Endothelial cell of umbilical vein (primary cell): ENCODE measurements around the gene PATE4. TPM values are rescaled to one million over a fixed set of nuclear protein-coding genes. Genes with fewer than 3 reads are reported as not detected.
A peak's percentile ranks its signal among the peaks of the same experiment; 100 is the strongest.

Experiments used
- BruUV-seq: library from RNA; stranded (reverse); fragments of 400-500 nt; replicated peaks from 2 replicates; lab custom pipeline; 2021; lab: Mats Ljungman, UMichigan
- CTCF ChIA-PET: fragments of 300-600, 350-600 bp; sonication (Branson Sonifier 250); formaldehyde crosslinking; loops from one replicate; lab custom pipeline; 2021; ENCODE audit warnings: antibody characterized with exemption, inconsistent platforms; lab: Charles Lee
- POLR2A ChIA-PET: fragments of 300-600, 350-600 bp; sonication (Branson Sonifier 250); formaldehyde crosslinking; loops from one replicate; lab custom pipeline; 2021; ENCODE audit warnings: antibody characterized with exemption, inconsistent platforms; lab: Charles Lee
- DNase-seq: peaks from one replicate; pipeline ENCODE4 v3.0.0-alpha.2; 2011; ENCODE audit warnings: low read depth, low spot score
- FAIRE-seq: peaks from 2 replicates; lab custom pipeline; 2011; peaks lifted over from hg19 to GRCh38; lab: Jason Lieb, UNC
- H2AFZ ChIP-seq: 2 replicates; pipeline ENCODE4 v1.6.0; 2012; ENCODE audit warnings: low read depth, low read length, control low read depth, inconsistent platforms
- H3K27ac ChIP-seq: 2 replicates; pipeline ENCODE4 v1.5.1; 2011; ENCODE audit warnings: low read depth, mild to moderate bottlenecking, control low read depth, low read length, moderate library complexity; ENCODE audit not compliant: insufficient read depth
- H3K27me3 ChIP-seq, 2 experiments: 2 replicates each; pipeline versions ENCODE4 v1.6.0 to v1.6.1; 2011; ENCODE audit warnings: low read length in 2 of 2, mixed read lengths in 1 of 2; ENCODE audit not compliant: control insufficient read depth in 2 of 2, insufficient read depth in 2 of 2
- H3K36me3 ChIP-seq, 2 experiments: 2 replicates in 1 of 2; 3 replicates in 1 of 2; pipeline ENCODE4 v1.5.1; 2011; ENCODE audit warnings: low read length in 2 of 2, mild to moderate bottlenecking in 1 of 2, moderate library complexity in 1 of 2; ENCODE audit not compliant: control insufficient read depth in 2 of 2, insufficient read depth in 2 of 2; ENCODE audit errors: extremely low read depth in 1 of 2
- H3K4me1 ChIP-seq: 3 replicates; pipeline ENCODE4 v1.5.1; 2011; ENCODE audit warnings: mild to moderate bottlenecking, low read length; ENCODE audit not compliant: control insufficient read depth, insufficient read depth; ENCODE audit errors: extremely low read depth
- H3K4me2 ChIP-seq: 2 replicates; pipeline ENCODE4 v1.6.1; 2011; ENCODE audit warnings: low read length, control low read depth, mixed read lengths; ENCODE audit not compliant: insufficient read depth
- H3K4me3 ChIP-seq, 3 experiments: fragments of 200-600 bp in 1 of 3; sonication (generic), shearing (Covaris generic) in 1 of 3; replicated peaks in 1 of 3; 2 replicates each; pipeline ENCODE4 v1.5.1; 2011 to 2016; ENCODE audit warnings: control low read depth in 3 of 3, low read length in 3 of 3, mild to moderate bottlenecking in 2 of 3, inconsistent platforms in 1 of 3, low read depth in 1 of 3, moderate library complexity in 1 of 3; ENCODE audit not compliant: insufficient read depth in 1 of 3
- H3K79me2 ChIP-seq: 2 replicates; pipeline ENCODE4 v1.6.0; 2012; ENCODE audit warnings: low read length, inconsistent platforms; ENCODE audit not compliant: control insufficient read depth, insufficient read depth
- H3K9ac ChIP-seq: replicated peaks from 2 replicates; pipeline ENCODE3; 2011; ENCODE audit warnings: low read length, control low read depth; ENCODE audit not compliant: insufficient read depth; ENCODE audit errors: extremely low read depth
- H3K9me1 ChIP-seq: replicated peaks from 3 replicates; pipeline ENCODE4 v1.6.0; 2011; ENCODE audit warnings: mild to moderate bottlenecking, low read length; ENCODE audit not compliant: control insufficient read depth, insufficient read depth; ENCODE audit errors: extremely low read depth
- H3K9me3 ChIP-seq: replicated peaks from 2 replicates; pipeline ENCODE4 v1.5.1; 2012; ENCODE audit warnings: low read length, inconsistent platforms; ENCODE audit not compliant: control insufficient read depth, insufficient read depth
- H4K20me1 ChIP-seq: replicated peaks from 2 replicates; pipeline ENCODE3; 2011; ENCODE audit warnings: mild to moderate bottlenecking, low read length; ENCODE audit not compliant: control insufficient read depth, insufficient read depth; ENCODE audit errors: extremely low read depth
- EZH2 ChIP-seq: IDR thresholded peaks from 2 replicates; pipeline ENCODE4 v1.6.1; 2012; ENCODE audit warnings: borderline replicate concordance, low read depth, mild to moderate bottlenecking, moderate library complexity, low read length, inconsistent platforms; ENCODE audit not compliant: severe bottlenecking
- FOS ChIP-seq: IDR thresholded peaks from 2 replicates; pipeline ENCODE4 v1.6.1; 2011; ENCODE audit warnings: mild to moderate bottlenecking, low read length, moderate library complexity, borderline replicate concordance; ENCODE audit not compliant: insufficient read depth
- GATA2 ChIP-seq: IDR thresholded peaks from 2 replicates; pipeline ENCODE4 v1.7.0; 2011; ENCODE audit warnings: low read depth, mild to moderate bottlenecking, moderate library complexity, mixed read lengths, low read length; ENCODE audit not compliant: insufficient read length, insufficient read depth
- JUN ChIP-seq: IDR thresholded peaks from 2 replicates; pipeline ENCODE4 v1.6.1; 2011; ENCODE audit warnings: borderline replicate concordance, low read depth; ENCODE audit not compliant: insufficient read length, insufficient read depth
- MYC ChIP-seq: IDR thresholded peaks from one replicate; pipeline ENCODE4 v1.6.1; 2011; ENCODE audit warnings: mild to moderate bottlenecking, low read depth, low read length
- POLR2A ChIP-seq: IDR thresholded peaks from 2 replicates; pipeline ENCODE4 v1.6.1; 2012; ENCODE audit warnings: low read depth, mild to moderate bottlenecking, control low read depth, low read length
- POLR2AphosphoS5 ChIP-seq: IDR thresholded peaks from 2 replicates; pipeline ENCODE4 v1.6.1; 2012; ENCODE audit warnings: low read depth, mild to moderate bottlenecking, control low read depth, low read length, moderate library complexity; ENCODE audit not compliant: insufficient read depth
- dilution Hi-C: fragments of 300-500 bp; cut with MboI; formaldehyde crosslinking; loops from one replicate; pipeline ENCODE4 v1.15.0; 2019; ENCODE audit warnings: low sequenced_read_pairs; ENCODE audit not compliant: extremely low pct_ligation_motif_present
- intact Hi-C: fragments of 100-400 bp; cut with micrococcal nuclease; formaldehyde crosslinking; loops from one replicate; pipeline ENCODE4 v1.10.0; 2022
- polyA plus RNA-seq, 4 experiments: library from polyadenylated mRNA; depleted of rRNA in 3 of 4; stranded (reverse) in 3 of 4; unstranded in 1 of 4; fragments of >200 nt; gene quantifications; 2 replicates each; pipeline versions ENCODE4 v1.2.1 to v1.2.3, GENCODE V29; 2011 to 2012; ENCODE audit warnings: missing spikeins in 1 of 4
- total RNA-seq: library from RNA; stranded (reverse); gene quantifications from 2 replicates; pipeline ENCODE4 v1.2.3, GENCODE V29; 2021
- TF ChIP-seq, protein P1 (sequence below), 2 donors: IDR thresholded peaks; 1 replicate in 1 of 2; 2 replicates in 1 of 2; pipeline ENCODE4 v1.5.1; 2011; ENCODE audit warnings: low read length in 2 of 2, mild to moderate bottlenecking in 2 of 2, moderate library complexity in 2 of 2, control low read depth in 1 of 2, inconsistent platforms in 1 of 2, low read depth in 1 of 2; ENCODE audit not compliant: insufficient read depth in 1 of 2; ENCODE audit errors: extremely low read depth in 1 of 2
- TF ChIP-seq, protein P2 (sequence below): IDR thresholded peaks from 2 replicates; pipeline ENCODE4 v1.6.1; 2011; ENCODE audit not compliant: insufficient read depth, insufficient read length

The PATE4 gene
- total and polyA plus RNA-seq, 2 donors (not counting 3 experiments of a cell fraction or from before 2014, with no cell fraction given): not detected

- H3K27me3 ChIP-seq: no peaks in the 10 kb centered on the region
- H3K4me1 ChIP-seq: no peaks in the 10 kb centered on the region
- H3K79me2 ChIP-seq: no peaks in the 10 kb centered on the region
- ChIA-PET POLR2A (no interaction called here), CTCF (no interaction called here)
- no peak overlapping the region for H3K4me3 ChIP-seq
- H3K36me3 ChIP-seq: no peaks in the 10 kb centered on the region
- TF ChIP-seq POLR2AphosphoS5 (no peak), JUN (no peak), FOS (no peak), MYC (no peak), EZH2 (no peak), GATA2 (no peak), POLR2A (no peak)
- TF ChIP-seq, protein P1, sequence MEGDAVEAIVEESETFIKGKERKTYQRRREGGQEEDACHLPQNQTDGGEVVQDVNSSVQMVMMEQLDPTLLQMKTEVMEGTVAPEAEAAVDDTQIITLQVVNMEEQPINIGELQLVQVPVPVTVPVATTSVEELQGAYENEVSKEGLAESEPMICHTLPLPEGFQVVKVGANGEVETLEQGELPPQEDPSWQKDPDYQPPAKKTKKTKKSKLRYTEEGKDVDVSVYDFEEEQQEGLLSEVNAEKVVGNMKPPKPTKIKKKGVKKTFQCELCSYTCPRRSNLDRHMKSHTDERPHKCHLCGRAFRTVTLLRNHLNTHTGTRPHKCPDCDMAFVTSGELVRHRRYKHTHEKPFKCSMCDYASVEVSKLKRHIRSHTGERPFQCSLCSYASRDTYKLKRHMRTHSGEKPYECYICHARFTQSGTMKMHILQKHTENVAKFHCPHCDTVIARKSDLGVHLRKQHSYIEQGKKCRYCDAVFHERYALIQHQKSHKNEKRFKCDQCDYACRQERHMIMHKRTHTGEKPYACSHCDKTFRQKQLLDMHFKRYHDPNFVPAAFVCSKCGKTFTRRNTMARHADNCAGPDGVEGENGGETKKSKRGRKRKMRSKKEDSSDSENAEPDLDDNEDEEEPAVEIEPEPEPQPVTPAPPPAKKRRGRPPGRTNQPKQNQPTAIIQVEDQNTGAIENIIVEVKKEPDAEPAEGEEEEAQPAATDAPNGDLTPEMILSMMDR (IDR thresholded peaks at IDR 0.05; ENCODE audit: extremely low read depth in 1 of 2, insufficient read depth in 1 of 2, low read depth in 1 of 2, low read length in 2 of 2): no peak
- TF ChIP-seq, protein P2, sequence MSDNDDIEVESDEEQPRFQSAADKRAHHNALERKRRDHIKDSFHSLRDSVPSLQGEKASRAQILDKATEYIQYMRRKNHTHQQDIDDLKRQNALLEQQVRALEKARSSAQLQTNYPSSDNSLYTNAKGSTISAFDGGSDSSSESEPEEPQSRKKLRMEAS: no peak
- DNase-seq: peak; percentile 22
- no peaks in the 10 kb centered on the region for H3K9me1 ChIP-seq
- H4K20me1 ChIP-seq: no peaks in the 10 kb centered on the region
- dilution Hi-C loops: no loop called here
- H2AFZ ChIP-seq: no peak overlapping the region
- no peak overlapping the region for H3K27ac ChIP-seq
- intact Hi-C loops: no loop called here
- no TSS peak for BruUV-seq
- H3K4me2 ChIP-seq: no peak overlapping the region
- H3K9me3 ChIP-seq: no peaks in the 10 kb centered on the region
- no peak overlapping the region for H3K9ac ChIP-seq
- no peak for FAIRE-seq
These were observed 9.3 kb downstream of the PATE4 start for GRCh38 chr11:125842321-125842948.
